Kidney epithelial cell (primary cell): ENCODE data around the gene NLRC5. TPM values are rescaled to one million over a fixed set of nuclear protein-coding genes. Genes with fewer than 3 reads are reported as not detected.
"Not testable (repeated sequence)": the region's sequence is repeated elsewhere in the genome, so short reads cannot be mapped to it uniquely, and the experiment has no call there.

ENCODE experiments used
- DNase-seq: peaks from one replicate; pipeline ENCODE4 v3.0.0-alpha.2; 2010; ENCODE audit warnings: low read depth
- H3K27me3 ChIP-seq: 2 replicates; pipeline ENCODE4 v1.6.0; 2011; ENCODE audit warnings: low read length; ENCODE audit not compliant: control insufficient read depth, insufficient read depth
- H3K36me3 ChIP-seq: 2 replicates; pipeline ENCODE4 v1.5.1; 2011; ENCODE audit warnings: low read length; ENCODE audit not compliant: control insufficient read depth, insufficient read depth
- H3K4me3 ChIP-seq: 2 replicates; pipeline ENCODE4 v1.5.1; 2011; ENCODE audit warnings: low read depth, mild to moderate bottlenecking, control low read depth, low read length
- CTCF ChIP-seq: IDR thresholded peaks from 2 replicates; pipeline ENCODE4 v1.5.1; 2011; ENCODE audit warnings: mild to moderate bottlenecking, moderate library complexity, low read length, control low read depth, inconsistent platforms; ENCODE audit not compliant: insufficient read depth, poor library complexity, severe bottlenecking
- total RNA-seq: library from RNA; depleted of rRNA; stranded (reverse); fragments of >200 nt; gene quantifications from 2 replicates; pipeline ENCODE4 v1.2.3, GENCODE V29; 2015

The NLRC5 gene
- total RNA-seq, 1 donor from 2014 or later: 7.7 TPM

DNA sequence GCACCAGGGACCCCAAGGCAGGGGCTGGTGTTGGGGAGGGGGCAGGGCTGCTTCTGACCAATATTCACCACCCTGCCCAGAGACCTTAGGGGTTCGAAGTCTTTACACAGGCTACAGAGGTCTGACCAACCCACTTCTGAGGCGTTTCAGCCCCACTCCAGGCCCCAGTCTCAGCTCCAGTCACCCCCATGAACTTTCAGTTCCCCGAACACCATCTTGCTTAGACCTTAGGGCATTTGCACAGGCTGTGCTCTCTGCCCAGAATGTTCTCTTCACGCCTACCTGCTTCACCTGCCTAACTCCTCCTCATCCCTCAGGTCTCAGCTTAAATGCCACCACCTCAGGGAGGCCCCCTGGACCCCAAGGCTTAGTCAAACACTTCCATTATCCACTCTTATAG, 77.3 kb downstream of the NLRC5 start:
- Histone ChIP-seq H3K27me3 (no peaks in the 10 kb centered on the region), H3K36me3 (no peaks in the 10 kb centered on the region), H3K4me3 (no peak overlapping the region)
- TF ChIP-seq CTCF: no peak
- DNase-seq: no peak

DNA sequence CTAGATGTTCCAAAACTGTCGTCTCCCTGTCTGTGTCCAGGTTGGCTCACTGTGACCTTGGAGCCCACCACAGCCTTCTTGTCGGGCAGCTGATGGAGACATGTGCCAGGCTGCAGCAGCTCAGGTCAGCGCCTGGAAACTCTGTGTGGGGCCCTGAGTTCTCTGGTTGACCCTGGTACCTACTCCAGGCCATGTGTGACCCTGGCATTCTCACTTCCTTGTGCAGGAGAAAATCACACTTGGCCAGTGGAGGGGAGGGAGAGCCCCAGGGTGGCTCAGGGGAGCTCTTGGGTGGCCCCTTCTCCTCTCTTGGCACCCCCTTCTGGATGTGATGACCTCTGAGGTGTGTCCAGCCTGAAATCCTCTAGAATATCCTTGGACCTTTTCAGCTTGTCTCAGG, 78.0 kb downstream of the NLRC5 start:
- H3K4me3 ChIP-seq: no peak overlapping the region
- H3K36me3 ChIP-seq: no peaks in the 10 kb centered on the region
- no peaks in the 10 kb centered on the region for H3K27me3 ChIP-seq
- DNase-seq: no peak
- TF ChIP-seq CTCF: no peak

GRCh38 chr16:57069053-57069452, 79.7 kb downstream of the NLRC5 start:
- DNase-seq: no peak
- Histone ChIP-seq H3K36me3 (no peaks in the 10 kb centered on the region), H3K4me3 (no peak overlapping the region), H3K27me3 (no peaks in the 10 kb centered on the region)
- no peak for TF ChIP-seq CTCF

- Histone ChIP-seq H3K27me3 (no peaks in the 10 kb centered on the region), H3K36me3 (no peaks in the 10 kb centered on the region), H3K4me3 (no peak overlapping the region)
- DNase-seq: no peak
- TF ChIP-seq CTCF: no peak
Measured at GRCh38 chr16:57069635-57070370, 80.4 kb downstream of the NLRC5 start.

GRCh38 chr16:57070424-57070823, 81.1 kb downstream of the NLRC5 start:
- no peak for TF ChIP-seq CTCF
- no peaks in the 10 kb centered on the region for H3K36me3 ChIP-seq
- no peak overlapping the region for H3K4me3 ChIP-seq
- no peak for DNase-seq
- no peaks in the 10 kb centered on the region for H3K27me3 ChIP-seq

GRCh38 chr16:57071081-57071732, 81.8 kb downstream of the NLRC5 start:
- H3K4me3 ChIP-seq, H3K36me3 ChIP-seq, H3K27me3 ChIP-seq, DNase-seq: not testable (repeated sequence)
